HEK293 (cell line): ENCODE measurements around the gene NDUFS8.

Experiments used
- CTCF ChIA-PET: fragments of 350-600 bp; formaldehyde crosslinking; extraction: SDS; loops from one replicate; lab custom pipeline; 2021; ENCODE audit warnings: antibody characterized with exemption; lab: Yijun Ruan, JAX
- POLR2A ChIA-PET: fragments of 300-600 bp; formaldehyde crosslinking; extraction: SDS; loops from one replicate; lab custom pipeline; 2020; ENCODE audit warnings: antibody characterized with exemption, inconsistent platforms; lab: Yijun Ruan, JAX
- H3K27ac ChIP-seq: fragments of 200-500 bp; sonication (Bioruptor generic); 2 replicates; pipeline ENCODE4 v1.5.1; 2014; ENCODE audit warnings: low read depth, low read length, control low read depth, inconsistent platforms; ENCODE audit errors: extremely low read depth
- H3K36me3 ChIP-seq, 2 experiments: fragments of 200-500 bp in 1 of 2; sonication (Bioruptor generic) in 1 of 2; 1 replicate in 1 of 2; 2 replicates in 1 of 2; pipeline ENCODE4 v1.5.1; 2014 to 2017; ENCODE audit warnings: inconsistent platforms in 2 of 2, low read length in 2 of 2; ENCODE audit not compliant: control insufficient read depth in 2 of 2, insufficient read depth in 1 of 2
- H3K4me1 ChIP-seq: fragments of 200-500 bp; sonication (Bioruptor generic); 2 replicates; pipeline ENCODE4 v1.5.1; 2014; ENCODE audit warnings: mild to moderate bottlenecking, low read length, inconsistent platforms; ENCODE audit not compliant: control insufficient read depth, insufficient read depth
- H3K4me3 ChIP-seq: 2 replicates; pipeline ENCODE4 v1.5.1; 2011; ENCODE audit warnings: low read depth, mild to moderate bottlenecking, control low read depth, low read length, moderate library complexity
- H3K9me3 ChIP-seq: fragments of 200-500 bp; sonication (Bioruptor generic); 2 replicates; pipeline ENCODE4 v1.5.1; 2014; ENCODE audit warnings: low read depth, low read length, inconsistent platforms; ENCODE audit not compliant: control insufficient read depth, insufficient read depth
- FEZF1 ChIP-seq: fragments of 450-650 bp; formaldehyde crosslinking; IDR thresholded peaks from 2 replicates; pipeline ENCODE4 v1.5.1; 2016; ENCODE audit warnings: missing biosample characterization, missing genetic modification characterization
- GLIS1 ChIP-seq: fragments of 450-650 bp; formaldehyde crosslinking; IDR thresholded peaks from 2 replicates; pipeline ENCODE4 v1.5.1; 2016; ENCODE audit warnings: missing biosample characterization, missing genetic modification characterization
- HOXA7 ChIP-seq: sonication (generic); formaldehyde crosslinking; IDR thresholded peaks from 2 replicates; pipeline ENCODE4 v1.8.1; 2022; ENCODE audit warnings: missing genetic modification reagents, borderline replicate concordance
- PBX3 ChIP-seq: sonication (generic); formaldehyde crosslinking; IDR thresholded peaks from 2 replicates; pipeline ENCODE4 v1.8.1; 2022; ENCODE audit warnings: mild to moderate bottlenecking, moderate library complexity, missing genetic modification reagents
- RBAK ChIP-seq: fragments of 450-650 bp; formaldehyde crosslinking; IDR thresholded peaks from 2 replicates; pipeline ENCODE4 v1.5.1; 2016; ENCODE audit warnings: missing biosample characterization, missing genetic modification characterization
- SCRT2 ChIP-seq: fragments of 450-650 bp; formaldehyde crosslinking; IDR thresholded peaks from 2 replicates; pipeline ENCODE4 v1.5.1; 2016; ENCODE audit warnings: missing biosample characterization, missing genetic modification characterization
- YY1 ChIP-seq: fragments of 450-650 bp; formaldehyde crosslinking; IDR thresholded peaks from 2 replicates; pipeline ENCODE4 v1.5.1; 2018; ENCODE audit warnings: missing biosample characterization, missing genetic modification characterization
- ZIC2 ChIP-seq: fragments of 450-650 bp; formaldehyde crosslinking; IDR thresholded peaks from 2 replicates; pipeline ENCODE4 v1.5.1; 2016; ENCODE audit warnings: missing biosample characterization, missing genetic modification characterization
- ZNF112 ChIP-seq: fragments of 450-650 bp; formaldehyde crosslinking; IDR thresholded peaks from 2 replicates; pipeline ENCODE4 v1.5.0; 2017; ENCODE audit warnings: missing biosample characterization, missing genetic modification characterization
- ZNF121 ChIP-seq: fragments of 450-650 bp; formaldehyde crosslinking; IDR thresholded peaks from 2 replicates; pipeline ENCODE4 v1.5.1; 2016; ENCODE audit warnings: missing biosample characterization, missing genetic modification characterization
- ZNF24 ChIP-seq: fragments of 450-650 bp; formaldehyde crosslinking; IDR thresholded peaks from 2 replicates; pipeline ENCODE4 v1.5.1; 2016; ENCODE audit warnings: missing biosample characterization, missing genetic modification characterization
- ZNF324 ChIP-seq: fragments of 450-650 bp; formaldehyde crosslinking; IDR thresholded peaks from 2 replicates; pipeline ENCODE4 v1.5.1; 2016; ENCODE audit warnings: missing biosample characterization, missing genetic modification characterization
- ZNF354C ChIP-seq: fragments of 450-650 bp; formaldehyde crosslinking; IDR thresholded peaks from 2 replicates; pipeline ENCODE4 v1.5.1; 2016; ENCODE audit warnings: missing biosample characterization, missing genetic modification characterization, low read depth, borderline replicate concordance
- ZNF394 ChIP-seq: fragments of 450-650 bp; formaldehyde crosslinking; IDR thresholded peaks from 2 replicates; pipeline ENCODE4 v1.5.1; 2016; ENCODE audit warnings: missing biosample characterization, missing genetic modification characterization, mild to moderate bottlenecking, moderate library complexity, borderline replicate concordance
- ZNF473 ChIP-seq: fragments of 450-650 bp; formaldehyde crosslinking; IDR thresholded peaks from 2 replicates; pipeline ENCODE4 v1.5.1; 2017; ENCODE audit warnings: missing biosample characterization, missing genetic modification characterization
- ZNF488 ChIP-seq: fragments of 450-650 bp; formaldehyde crosslinking; IDR thresholded peaks from 2 replicates; pipeline ENCODE4 v1.5.1; 2016; ENCODE audit warnings: missing biosample characterization, missing genetic modification characterization
- ZNF544 ChIP-seq: fragments of 450-650 bp; formaldehyde crosslinking; IDR thresholded peaks from 2 replicates; pipeline ENCODE4 v1.5.0; 2017; ENCODE audit warnings: missing biosample characterization, missing genetic modification characterization
- ZNF580 ChIP-seq: fragments of 450-650 bp; formaldehyde crosslinking; IDR thresholded peaks from 2 replicates; pipeline ENCODE4 v1.5.1; 2016; ENCODE audit warnings: missing biosample characterization, missing genetic modification characterization
- ZNF600 ChIP-seq: fragments of 450-650 bp; formaldehyde crosslinking; IDR thresholded peaks from 2 replicates; pipeline ENCODE4 v1.5.1; 2016; ENCODE audit warnings: missing biosample characterization, missing genetic modification characterization
- ZNF629 ChIP-seq: fragments of 450-650 bp; formaldehyde crosslinking; IDR thresholded peaks from 2 replicates; pipeline ENCODE4 v1.5.1; 2017; ENCODE audit warnings: missing biosample characterization, missing genetic modification characterization
- ZNF658 ChIP-seq: fragments of 450-650 bp; formaldehyde crosslinking; IDR thresholded peaks from 2 replicates; pipeline ENCODE4; 2016; ENCODE audit warnings: missing biosample characterization, missing genetic modification characterization
- ZSCAN18 ChIP-seq: fragments of 450-650 bp; formaldehyde crosslinking; IDR thresholded peaks from 2 replicates; pipeline ENCODE4 v1.5.1; 2016; ENCODE audit warnings: missing biosample characterization, missing genetic modification characterization
- ZSCAN30 ChIP-seq: fragments of 450-650 bp; IDR thresholded peaks from 2 replicates; pipeline ENCODE4 v1.5.1; 2018; ENCODE audit warnings: missing biosample characterization, mild to moderate bottlenecking, missing genetic modification characterization, moderate library complexity

Gene NDUFS8

GRCh38 chr11:68051191-68052136, 21.0 kb downstream of the NDUFS8 start:
- ChIA-PET POLR2A (interaction anchor here (0.7 to 0.9 kb wide), 2 partner anchors 8 to 13 kb away, joined by 3 to 4 read pairs; no protein-coding TSS in a partner anchor), CTCF (interaction anchor here (0.7 kb wide), 2 partner anchors 135 to 159 kb away, joined by 3 to 4 read pairs; no protein-coding TSS in a partner anchor)
- peaks cover 0 to 31% of the 10 kb centered on the region in 2 experiments; a peak in 1 of 3 replicates for H3K36me3 ChIP-seq

GRCh38 chr11:68052137-68052873, 21.8 kb downstream of the NDUFS8 start:
- Histone ChIP-seq H3K27ac (no peak overlapping the region), H3K36me3 (peaks cover 0 to 34% of the 10 kb centered on the region in 2 experiments; a peak in 1 of 3 replicates), H3K4me3 (no peak overlapping the region), H3K4me1 (no peaks in the 10 kb centered on the region), H3K9me3 (no peaks in the 10 kb centered on the region)
- CTCF ChIA-PET: interaction anchor here (0.6 to 0.9 kb wide), 4 partner anchors 83 to 159 kb away, joined by 3 read pairs; no protein-coding TSS in a partner anchor
- no peak for TF ChIP-seq ZNF112 (tag by site-specific recombination)
- POLR2A ChIA-PET: interaction anchor here (0.7 to 0.9 kb wide), 2 partner anchors 9 to 12 kb away, joined by 3 to 4 read pairs; no protein-coding TSS in a partner anchor

More at GRCh38 chr11:68051191-68052136, 21.0 kb downstream of the NDUFS8 start:
- Histone ChIP-seq H3K4me1 (no peaks in the 10 kb centered on the region), H3K9me3 (no peaks in the 10 kb centered on the region), H3K27ac (no peak overlapping the region), H3K4me3 (no peak overlapping the region)
- TF ChIP-seq ZSCAN18 (tag by site-specific recombination) (no peak), GLIS1 (peak; percentile 13; the same call in 1 of the 2 replicates)

GRCh38 chr11:68053117-68053516, 22.6 kb downstream of the NDUFS8 start:
- TF ChIP-seq ZNF354C (tag by site-specific recombination) (no peak), GLIS1 (peak; percentile 27; the same call in 1 of the 2 replicates), ZNF629 (tag by site-specific recombination) (no peak), ZNF121 (tag by site-specific recombination) (no peak), PBX3 (CRISPR knock-in tag) (no peak), YY1 (tag by site-specific recombination) (no peak), FEZF1 (0 out of 2 replicates have a peak, but pooled peaks have one; percentile 7), ZNF24 (no peak), ZNF473 (no peak), ZSCAN30 (tag by site-specific recombination) (no peak), ZNF324 (no peak), ZIC2 (tag by site-specific recombination) (peak; percentile 37; the same call in 1 of the 2 replicates), RBAK (tag by site-specific recombination) (no peak), ZNF658 (tag by site-specific recombination) (no peak), ZNF600 (tag by site-specific recombination) (peak; percentile 51; the same call in 1 of the 2 replicates), HOXA7 (no peak), ZNF544 (tag by site-specific recombination) (no peak), ZNF488 (tag by site-specific recombination) (no peak), SCRT2 (tag by site-specific recombination) (no peak), ZNF580 (tag by site-specific recombination) (no peak), ZNF394 (0 out of 2 replicates have a peak, but pooled peaks have one; percentile 23)
- Histone ChIP-seq H3K4me1 (no peaks in the 10 kb centered on the region), H3K9me3 (no peaks in the 10 kb centered on the region), H3K27ac (no peak overlapping the region), H3K4me3 (no peak overlapping the region), H3K36me3 (peaks cover 0 to 36% of the 10 kb centered on the region in 2 experiments; a peak in 2 of 3 replicates)
- ChIA-PET CTCF (interaction anchor here (0.6 kb wide), 1 partner anchor 84 kb away, joined by 3 read pairs; no protein-coding TSS in a partner anchor), POLR2A (no interaction called here)
